ENCODE measurements around the gene CTU2. TPM values are rescaled to one million over a fixed set of nuclear protein-coding genes. Genes with fewer than 3 reads are reported as not detected.

The CTU2 gene
- polyA plus RNA-seq, 1 donor (not counting 4 experiments of a cell fraction or from before 2014, with no cell fraction given): 6.3 TPM

DNA sequence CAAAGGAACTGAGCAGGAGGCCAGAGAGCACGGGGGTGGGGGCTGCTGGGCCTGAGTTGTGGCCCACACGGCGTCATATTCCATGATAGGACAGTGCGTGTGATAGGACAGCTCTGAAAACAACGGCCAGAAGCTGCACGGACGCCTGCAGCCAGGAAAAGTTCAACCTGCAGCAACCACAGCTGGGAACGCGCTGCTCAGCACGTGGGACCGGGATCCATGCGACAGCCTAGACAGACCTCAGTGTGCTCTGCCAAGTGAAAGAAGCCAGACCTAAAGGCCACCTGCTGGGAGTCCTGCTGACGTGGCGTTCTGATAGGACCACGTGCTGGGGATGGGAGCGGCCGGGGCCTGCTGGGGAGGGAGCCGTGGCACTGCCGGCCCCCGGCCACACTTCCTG lies 21.6 kb downstream of the CTU2 start:
- H3K4me3 ChIP-seq (ENCODE audit: control insufficient read depth in 2 of 3, extremely low read depth in 1 of 3, insufficient read depth in 2 of 3, low read depth in 1 of 3, low read length in 3 of 3): no peak overlapping the region
- peaks cover 34 to 48% of the 10 kb centered on the region in 2 experiments for H3K36me3 ChIP-seq (ENCODE audit: control insufficient read depth in 2 of 2, extremely low read depth in 1 of 2, insufficient read depth in 2 of 2, low read length in 2 of 2)
- no peak overlapping the region for H3K27ac ChIP-seq (ENCODE audit: control insufficient read depth, insufficient read depth, low read length)
- FAIRE-seq (no peak), DNase-seq (ENCODE audit: low read depth, low spot score) (no peak)
- TF ChIP-seq, protein P1, sequence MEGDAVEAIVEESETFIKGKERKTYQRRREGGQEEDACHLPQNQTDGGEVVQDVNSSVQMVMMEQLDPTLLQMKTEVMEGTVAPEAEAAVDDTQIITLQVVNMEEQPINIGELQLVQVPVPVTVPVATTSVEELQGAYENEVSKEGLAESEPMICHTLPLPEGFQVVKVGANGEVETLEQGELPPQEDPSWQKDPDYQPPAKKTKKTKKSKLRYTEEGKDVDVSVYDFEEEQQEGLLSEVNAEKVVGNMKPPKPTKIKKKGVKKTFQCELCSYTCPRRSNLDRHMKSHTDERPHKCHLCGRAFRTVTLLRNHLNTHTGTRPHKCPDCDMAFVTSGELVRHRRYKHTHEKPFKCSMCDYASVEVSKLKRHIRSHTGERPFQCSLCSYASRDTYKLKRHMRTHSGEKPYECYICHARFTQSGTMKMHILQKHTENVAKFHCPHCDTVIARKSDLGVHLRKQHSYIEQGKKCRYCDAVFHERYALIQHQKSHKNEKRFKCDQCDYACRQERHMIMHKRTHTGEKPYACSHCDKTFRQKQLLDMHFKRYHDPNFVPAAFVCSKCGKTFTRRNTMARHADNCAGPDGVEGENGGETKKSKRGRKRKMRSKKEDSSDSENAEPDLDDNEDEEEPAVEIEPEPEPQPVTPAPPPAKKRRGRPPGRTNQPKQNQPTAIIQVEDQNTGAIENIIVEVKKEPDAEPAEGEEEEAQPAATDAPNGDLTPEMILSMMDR (optimal IDR thresholded peaks at IDR 0.05 in 1 of 3, IDR thresholded peaks at IDR 0.05 in 1 of 3, conservative IDR thresholded peaks at IDR 0.05 in 1 of 3; ENCODE audit: extremely low read depth in 1 of 3, insufficient read depth in 2 of 3, low read length in 3 of 3): no peak
- no peak for TF ChIP-seq EZH2 (IDR thresholded peaks at IDR 0.05; ENCODE audit: low read length)
- H3K9me3 ChIP-seq (ENCODE audit: control insufficient read depth, low read depth, low read length): no peaks in the 10 kb centered on the region
- dilution Hi-C loops (cut with MboI; ENCODE audit: extremely low pct_ligation_motif_present, low sequenced_read_pairs): no loop called here
- H3K4me2 ChIP-seq (ENCODE audit: control insufficient read depth, extremely low read depth, insufficient read depth, low read depth, low read length): no peak overlapping the region
- H3K9ac ChIP-seq (ENCODE audit: control insufficient read depth, extremely low read depth, insufficient read depth, low read length): no peak overlapping the region
- no peaks in the 10 kb centered on the region for H3K27me3 ChIP-seq (ENCODE audit: control insufficient read depth, extremely low read depth, insufficient read depth, low read length)
- H2AFZ ChIP-seq (ENCODE audit: control insufficient read depth, low read length): no peak overlapping the region
- no peaks in the 10 kb centered on the region for H4K20me1 ChIP-seq (ENCODE audit: control insufficient read depth, extremely low read depth, insufficient read depth, low read length)
- H3K9me1 ChIP-seq (ENCODE audit: control insufficient read depth, extremely low read depth, insufficient read depth, low read length): no peaks in the 10 kb centered on the region
- no peaks in the 10 kb centered on the region for H3K79me2 ChIP-seq (ENCODE audit: control insufficient read depth, insufficient read depth, low read length)
- no peaks in the 10 kb centered on the region for H3K4me1 ChIP-seq (ENCODE audit: control insufficient read depth, extremely low read depth, insufficient read depth, low read length)

DNA sequence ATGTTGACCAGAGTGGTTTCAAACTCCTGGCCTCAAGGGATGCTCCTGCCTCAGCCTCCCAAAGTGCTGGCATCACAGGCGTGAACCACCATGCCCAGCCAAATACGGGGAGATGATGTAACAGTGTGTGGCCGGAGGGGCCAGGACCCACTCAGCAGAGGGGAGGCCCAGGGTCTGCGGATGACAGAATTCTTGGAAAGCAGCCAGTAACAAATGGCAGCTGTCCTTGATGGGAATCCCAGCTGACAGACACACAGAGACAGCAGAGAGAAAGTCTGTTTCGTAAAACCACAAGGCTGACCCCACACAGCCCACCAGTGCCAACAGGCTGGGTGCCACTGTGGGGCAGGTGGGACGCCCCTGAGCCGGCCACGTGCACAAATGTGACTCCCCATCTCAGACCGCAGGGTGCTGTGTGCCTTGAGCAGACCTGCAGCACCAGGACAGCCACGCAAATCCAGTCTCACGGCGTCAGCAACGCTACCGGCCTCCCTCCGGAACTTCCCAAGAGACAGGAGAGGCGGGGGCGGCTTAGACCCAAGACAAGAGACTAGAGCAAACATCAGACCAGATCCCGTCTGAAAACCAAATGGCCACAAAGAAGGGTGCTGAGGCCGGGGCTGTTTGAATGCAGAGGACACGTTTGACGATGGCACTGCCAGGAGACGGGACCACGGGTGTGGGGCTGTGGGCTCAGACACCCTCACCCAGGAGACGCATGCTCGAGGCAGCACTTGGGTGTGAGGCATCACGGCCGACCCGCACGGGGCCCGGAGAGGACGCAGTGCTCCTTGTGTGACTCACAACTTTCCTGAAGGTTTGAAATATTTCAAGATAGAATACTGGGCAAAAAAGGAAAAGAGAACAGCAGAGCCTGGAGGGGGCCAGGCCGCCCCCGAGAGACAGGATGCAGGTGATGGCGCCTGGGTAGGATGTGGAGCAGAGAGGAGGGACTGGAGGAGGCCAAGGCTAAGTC lies 24.6 kb downstream of the CTU2 start:
- dilution Hi-C loops (cut with MboI; ENCODE audit: extremely low pct_ligation_motif_present, low sequenced_read_pairs): no loop called here
- Histone ChIP-seq H4K20me1 (ENCODE audit: control insufficient read depth, extremely low read depth, insufficient read depth, low read length) (peaks cover 3% of the 10 kb centered on the region), H2AFZ (ENCODE audit: control insufficient read depth, low read length) (no peak overlapping the region)

More for the DNA sequence above, 24.6 kb downstream of the CTU2 start:
- Histone ChIP-seq H3K9ac (ENCODE audit: control insufficient read depth, extremely low read depth, insufficient read depth, low read length) (no peak overlapping the region), H3K79me2 (ENCODE audit: control insufficient read depth, insufficient read depth, low read length) (no peaks in the 10 kb centered on the region), H3K36me3 (ENCODE audit: control insufficient read depth in 2 of 2, extremely low read depth in 1 of 2, insufficient read depth in 2 of 2, low read length in 2 of 2) (peaks cover 34 to 45% of the 10 kb centered on the region in 2 experiments), H3K4me2 (ENCODE audit: control insufficient read depth, extremely low read depth, insufficient read depth, low read depth, low read length) (no peak overlapping the region), H3K4me3 (ENCODE audit: control insufficient read depth in 2 of 3, extremely low read depth in 1 of 3, insufficient read depth in 2 of 3, low read depth in 1 of 3, low read length in 3 of 3) (no peak overlapping the region), H3K9me1 (ENCODE audit: control insufficient read depth, extremely low read depth, insufficient read depth, low read length) (no peaks in the 10 kb centered on the region), H3K4me1 (ENCODE audit: control insufficient read depth, extremely low read depth, insufficient read depth, low read length) (no peaks in the 10 kb centered on the region), H3K9me3 (ENCODE audit: control insufficient read depth, low read depth, low read length) (no peaks in the 10 kb centered on the region), H3K27ac (ENCODE audit: control insufficient read depth, insufficient read depth, low read length) (no peak overlapping the region), H3K27me3 (ENCODE audit: control insufficient read depth, extremely low read depth, insufficient read depth, low read length) (no peaks in the 10 kb centered on the region)
- TF ChIP-seq, protein P1 (optimal IDR thresholded peaks at IDR 0.05 in 1 of 3, IDR thresholded peaks at IDR 0.05 in 1 of 3, conservative IDR thresholded peaks at IDR 0.05 in 1 of 3; ENCODE audit: extremely low read depth in 1 of 3, insufficient read depth in 2 of 3, low read length in 3 of 3): no peak
- no peak for TF ChIP-seq EZH2 (IDR thresholded peaks at IDR 0.05; ENCODE audit: low read length)
- no peak for FAIRE-seq
- no peak for DNase-seq (ENCODE audit: low read depth, low spot score)

All from keratinocyte (primary cell).